Measurements from ENCODE around the gene LILRB3.
"Not testable (repeated sequence)": the region's sequence is repeated elsewhere in the genome, so short reads cannot be mapped to it uniquely, and the experiment has no call there.

DNA sequence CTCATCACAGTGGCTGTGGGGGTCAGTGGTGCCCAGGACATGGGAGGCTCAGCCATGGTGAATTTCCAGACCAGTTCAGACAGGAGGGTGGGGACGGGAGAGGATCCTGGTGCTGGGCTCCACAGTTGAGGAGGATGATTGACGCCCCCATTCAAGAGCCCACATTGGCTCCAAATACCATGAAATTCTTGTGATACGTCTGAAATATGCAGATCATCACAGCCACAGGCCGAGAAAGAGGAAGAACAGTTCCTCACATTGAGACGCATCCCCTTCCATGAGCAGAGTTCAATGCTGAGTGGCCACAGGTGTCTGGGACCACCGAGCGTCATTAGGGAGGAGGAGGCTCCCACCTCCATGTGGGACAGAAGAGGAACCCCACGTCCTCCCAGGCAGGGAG lies 21.0 kb upstream of the LILRB3 start:
- TF ChIP-seq, protein P1, sequence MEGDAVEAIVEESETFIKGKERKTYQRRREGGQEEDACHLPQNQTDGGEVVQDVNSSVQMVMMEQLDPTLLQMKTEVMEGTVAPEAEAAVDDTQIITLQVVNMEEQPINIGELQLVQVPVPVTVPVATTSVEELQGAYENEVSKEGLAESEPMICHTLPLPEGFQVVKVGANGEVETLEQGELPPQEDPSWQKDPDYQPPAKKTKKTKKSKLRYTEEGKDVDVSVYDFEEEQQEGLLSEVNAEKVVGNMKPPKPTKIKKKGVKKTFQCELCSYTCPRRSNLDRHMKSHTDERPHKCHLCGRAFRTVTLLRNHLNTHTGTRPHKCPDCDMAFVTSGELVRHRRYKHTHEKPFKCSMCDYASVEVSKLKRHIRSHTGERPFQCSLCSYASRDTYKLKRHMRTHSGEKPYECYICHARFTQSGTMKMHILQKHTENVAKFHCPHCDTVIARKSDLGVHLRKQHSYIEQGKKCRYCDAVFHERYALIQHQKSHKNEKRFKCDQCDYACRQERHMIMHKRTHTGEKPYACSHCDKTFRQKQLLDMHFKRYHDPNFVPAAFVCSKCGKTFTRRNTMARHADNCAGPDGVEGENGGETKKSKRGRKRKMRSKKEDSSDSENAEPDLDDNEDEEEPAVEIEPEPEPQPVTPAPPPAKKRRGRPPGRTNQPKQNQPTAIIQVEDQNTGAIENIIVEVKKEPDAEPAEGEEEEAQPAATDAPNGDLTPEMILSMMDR (IDR thresholded peaks at IDR 0.05; ENCODE audit: low read length) = not testable (repeated sequence)
- TF ChIP-seq EZH2 (IDR thresholded peaks at IDR 0.05; ENCODE audit: borderline replicate concordance, low read length) = not testable (repeated sequence)
